ENCODE results near the gene BCL2.

BCL2 gene

DNA sequence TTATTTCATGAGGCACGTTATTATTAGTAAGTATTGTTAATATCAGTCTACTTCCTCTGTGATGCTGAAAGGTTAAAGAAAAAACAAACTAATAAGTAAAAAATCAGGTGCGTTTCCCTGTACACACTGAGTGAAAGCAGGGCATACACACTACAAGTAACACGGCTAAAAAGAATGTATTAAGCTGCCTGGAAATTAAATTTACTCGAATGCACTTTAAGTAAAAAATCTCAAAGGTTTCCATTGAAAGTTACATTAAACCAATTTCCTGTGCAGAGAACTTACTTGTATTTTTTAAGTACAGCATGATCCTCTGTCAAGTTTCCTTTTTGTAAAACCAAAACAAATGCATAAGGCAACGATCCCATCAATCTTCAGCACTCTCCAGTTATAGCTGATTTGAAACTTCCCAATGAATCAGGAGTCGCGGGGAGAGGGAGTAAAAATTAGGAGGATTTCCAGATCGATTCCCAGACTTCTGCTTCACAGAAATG, 633 bp downstream of the BCL2 start:
- Histone ChIP-seq H3K36me3 (ENCODE audit: control insufficient read depth, insufficient read depth, low read length) (no peaks in the 10 kb centered on the region), H3K27me3 (replicated peaks; ENCODE audit: control insufficient read depth, insufficient read depth, low read length) (no peaks in the 10 kb centered on the region), H3K4me3 (replicated peaks; ENCODE audit: low read depth, low read length) (peak overlapping the region; percentile 98)
- DNase-seq (ENCODE audit: extremely low read depth, insufficient read length) = no peak
- TF ChIP-seq, protein P1, sequence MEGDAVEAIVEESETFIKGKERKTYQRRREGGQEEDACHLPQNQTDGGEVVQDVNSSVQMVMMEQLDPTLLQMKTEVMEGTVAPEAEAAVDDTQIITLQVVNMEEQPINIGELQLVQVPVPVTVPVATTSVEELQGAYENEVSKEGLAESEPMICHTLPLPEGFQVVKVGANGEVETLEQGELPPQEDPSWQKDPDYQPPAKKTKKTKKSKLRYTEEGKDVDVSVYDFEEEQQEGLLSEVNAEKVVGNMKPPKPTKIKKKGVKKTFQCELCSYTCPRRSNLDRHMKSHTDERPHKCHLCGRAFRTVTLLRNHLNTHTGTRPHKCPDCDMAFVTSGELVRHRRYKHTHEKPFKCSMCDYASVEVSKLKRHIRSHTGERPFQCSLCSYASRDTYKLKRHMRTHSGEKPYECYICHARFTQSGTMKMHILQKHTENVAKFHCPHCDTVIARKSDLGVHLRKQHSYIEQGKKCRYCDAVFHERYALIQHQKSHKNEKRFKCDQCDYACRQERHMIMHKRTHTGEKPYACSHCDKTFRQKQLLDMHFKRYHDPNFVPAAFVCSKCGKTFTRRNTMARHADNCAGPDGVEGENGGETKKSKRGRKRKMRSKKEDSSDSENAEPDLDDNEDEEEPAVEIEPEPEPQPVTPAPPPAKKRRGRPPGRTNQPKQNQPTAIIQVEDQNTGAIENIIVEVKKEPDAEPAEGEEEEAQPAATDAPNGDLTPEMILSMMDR (IDR thresholded peaks at IDR 0.05; ENCODE audit: insufficient read depth, low read length, poor library complexity, severe bottlenecking) = no peak

- Histone ChIP-seq H3K4me3 (replicated peaks; ENCODE audit: low read depth, low read length) (peak overlapping the region; percentile 98), H3K27me3 (replicated peaks; ENCODE audit: control insufficient read depth, insufficient read depth, low read length) (no peaks in the 10 kb centered on the region), H3K36me3 (ENCODE audit: control insufficient read depth, insufficient read depth, low read length) (no peaks in the 10 kb centered on the region)
- TF ChIP-seq, protein P1 (IDR thresholded peaks at IDR 0.05; ENCODE audit: insufficient read depth, low read length, poor library complexity, severe bottlenecking) = peak; percentile 98
- DNase-seq (ENCODE audit: extremely low read depth, insufficient read length) = peak; percentile 89
These were observed 1.3 kb downstream of the BCL2 start for GRCh38 chr18:63317982-63318888.

GRCh38 chr18:63317556-63317946, 2.0 kb downstream of the BCL2 start:
- Histone ChIP-seq H3K27me3 (replicated peaks; ENCODE audit: control insufficient read depth, insufficient read depth, low read length) (no peaks in the 10 kb centered on the region), H3K36me3 (ENCODE audit: control insufficient read depth, insufficient read depth, low read length) (no peaks in the 10 kb centered on the region), H3K4me3 (replicated peaks; ENCODE audit: low read depth, low read length) (peak overlapping the region; percentile 98)
- no peak for DNase-seq (ENCODE audit: extremely low read depth, insufficient read length)
- TF ChIP-seq, protein P1 (IDR thresholded peaks at IDR 0.05; ENCODE audit: insufficient read depth, low read length, poor library complexity, severe bottlenecking) = no peak

- DNase-seq (ENCODE audit: extremely low read depth, insufficient read length) = no peak
- Histone ChIP-seq H3K4me3 (replicated peaks; ENCODE audit: low read depth, low read length) (peak overlapping the region; percentile 98), H3K36me3 (ENCODE audit: control insufficient read depth, insufficient read depth, low read length) (no peaks in the 10 kb centered on the region), H3K27me3 (replicated peaks; ENCODE audit: control insufficient read depth, insufficient read depth, low read length) (no peaks in the 10 kb centered on the region)
- TF ChIP-seq, protein P1 (IDR thresholded peaks at IDR 0.05; ENCODE audit: insufficient read depth, low read length, poor library complexity, severe bottlenecking) = no peak
These were observed 2.7 kb downstream of the BCL2 start for GRCh38 chr18:63316612-63317555.

DNA sequence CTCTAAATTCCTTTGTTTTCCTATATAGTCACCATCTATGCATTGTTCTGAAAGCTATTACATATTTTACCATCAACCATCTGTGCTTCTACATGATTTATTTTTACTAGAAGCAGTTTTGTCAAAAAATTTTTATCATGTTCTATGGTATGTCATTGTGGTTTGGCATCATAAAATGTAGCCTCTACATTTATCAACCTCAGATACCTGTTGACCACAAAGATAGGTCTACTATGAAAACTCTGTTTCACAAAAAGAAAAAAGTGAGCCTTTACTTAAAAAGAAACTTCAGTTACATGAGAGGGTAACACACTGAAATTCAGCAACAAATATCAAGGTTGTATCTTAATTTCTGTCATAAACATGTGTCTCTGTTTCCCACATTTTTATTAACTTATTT, 3.7 kb downstream of the BCL2 start:
- Histone ChIP-seq H3K4me3 (replicated peaks; ENCODE audit: low read depth, low read length) (peak overlapping the region; percentile 98), H3K36me3 (ENCODE audit: control insufficient read depth, insufficient read depth, low read length) (no peaks in the 10 kb centered on the region), H3K27me3 (replicated peaks; ENCODE audit: control insufficient read depth, insufficient read depth, low read length) (no peaks in the 10 kb centered on the region)
- no peak for DNase-seq (ENCODE audit: extremely low read depth, insufficient read length)
- TF ChIP-seq, protein P1 (IDR thresholded peaks at IDR 0.05; ENCODE audit: insufficient read depth, low read length, poor library complexity, severe bottlenecking) = no peak

Data from GM06990 (cell line).